ENCODE results near the gene GALNT2.

GALNT2 gene

GRCh38 chr1:230279583-230279945 is 212.5 kb downstream of the GALNT2 start:
- no peaks in the 10 kb centered on the region for H3K27me3 ChIP-seq (ENCODE audit: insufficient read depth, low read depth, severe bottlenecking)
- peak; percentile 6 for DNase-seq
- no peak overlapping the region for H3K27ac ChIP-seq
- H3K9me3 ChIP-seq (ENCODE audit: severe bottlenecking): no peaks in the 10 kb centered on the region
- TF ChIP-seq CTCF (IDR thresholded peaks at IDR 0.05; ENCODE audit: low read depth, low read length): no peak
- no peak overlapping the region for H3K4me3 ChIP-seq (ENCODE audit: low read depth, low read length)
- peaks cover 42% of the 10 kb centered on the region for H3K36me3 ChIP-seq

GRCh38 chr1:230280054-230280795 is 213.2 kb downstream of the GALNT2 start:
- peaks cover 35% of the 10 kb centered on the region for H3K36me3 ChIP-seq
- no peak overlapping the region for H3K4me3 ChIP-seq (ENCODE audit: low read depth, low read length)
- H3K27ac ChIP-seq: no peak overlapping the region
- no peaks in the 10 kb centered on the region for H3K9me3 ChIP-seq (ENCODE audit: severe bottlenecking)
- no peaks in the 10 kb centered on the region for H3K27me3 ChIP-seq (ENCODE audit: insufficient read depth, low read depth, severe bottlenecking)
- DNase-seq: peak; percentile 4
- no peak for TF ChIP-seq CTCF (IDR thresholded peaks at IDR 0.05; ENCODE audit: low read depth, low read length)

- H3K9me3 ChIP-seq (ENCODE audit: severe bottlenecking): no peaks in the 10 kb centered on the region
- no peaks in the 10 kb centered on the region for H3K27me3 ChIP-seq (ENCODE audit: insufficient read depth, low read depth, severe bottlenecking)
- H3K27ac ChIP-seq: no peak overlapping the region
- peaks cover 31% of the 10 kb centered on the region for H3K36me3 ChIP-seq
- no peak for TF ChIP-seq CTCF (IDR thresholded peaks at IDR 0.05; ENCODE audit: low read depth, low read length)
- H3K4me3 ChIP-seq (ENCODE audit: low read depth, low read length): no peak overlapping the region
- DNase-seq: peak; percentile 6
Measured at GRCh38 chr1:230280906-230281413, 213.9 kb downstream of the GALNT2 start.

GRCh38 chr1:230281556-230281955 is 214.5 kb downstream of the GALNT2 start:
- H3K27me3 ChIP-seq (ENCODE audit: insufficient read depth, low read depth, severe bottlenecking): no peaks in the 10 kb centered on the region
- no peak overlapping the region for H3K27ac ChIP-seq
- TF ChIP-seq CTCF (IDR thresholded peaks at IDR 0.05; ENCODE audit: low read depth, low read length): no peak
- no peaks in the 10 kb centered on the region for H3K9me3 ChIP-seq (ENCODE audit: severe bottlenecking)
- H3K36me3 ChIP-seq: peaks cover 25% of the 10 kb centered on the region
- no peak overlapping the region for H3K4me3 ChIP-seq (ENCODE audit: low read depth, low read length)
- DNase-seq: peak; percentile 3

- peaks cover 22% of the 10 kb centered on the region for H3K36me3 ChIP-seq
- no peaks in the 10 kb centered on the region for H3K27me3 ChIP-seq (ENCODE audit: insufficient read depth, low read depth, severe bottlenecking)
- peak; percentile 3 for DNase-seq
- H3K4me3 ChIP-seq (ENCODE audit: low read depth, low read length): no peak overlapping the region
- no peak overlapping the region for H3K27ac ChIP-seq
- TF ChIP-seq CTCF (IDR thresholded peaks at IDR 0.05; ENCODE audit: low read depth, low read length): no peak
- no peaks in the 10 kb centered on the region for H3K9me3 ChIP-seq (ENCODE audit: severe bottlenecking)
Measured at GRCh38 chr1:230282157-230282556, 215.1 kb downstream of the GALNT2 start.

GRCh38 chr1:230283678-230284077 is 216.6 kb downstream of the GALNT2 start:
- TF ChIP-seq CTCF (IDR thresholded peaks at IDR 0.05; ENCODE audit: low read depth, low read length): no peak
- no peaks in the 10 kb centered on the region for H3K9me3 ChIP-seq (ENCODE audit: severe bottlenecking)
- peaks cover 20% of the 10 kb centered on the region for H3K36me3 ChIP-seq
- peak; percentile 6 for DNase-seq
- no peak overlapping the region for H3K27ac ChIP-seq
- H3K27me3 ChIP-seq (ENCODE audit: insufficient read depth, low read depth, severe bottlenecking): no peaks in the 10 kb centered on the region
- H3K4me3 ChIP-seq (ENCODE audit: low read depth, low read length): no peak overlapping the region
